SH-SY5Y (cell line): ENCODE measurements around the gene BACE2.

ENCODE experiments used
- GATA2 ChIP-seq: IDR thresholded peaks from 2 replicates; pipeline ENCODE4 v1.6.1; 2011; ENCODE audit warnings: mild to moderate bottlenecking, low read depth, low read length
- GATA3 ChIP-seq: IDR thresholded peaks from 2 replicates; pipeline ENCODE4 v1.6.1; 2011; ENCODE audit warnings: low read depth, mild to moderate bottlenecking, low read length, moderate library complexity

GRCh38 chr21:41137889-41138288 lies 30.1 kb upstream of the BACE2 start:
- TF ChIP-seq GATA2, result no peak
- TF ChIP-seq GATA3, result no peak
